HG02885 (cell line): Measurements from ENCODE around the gene LRRC8A.
"Not testable (repeated sequence)": the region's sequence is repeated elsewhere in the genome, so short reads cannot be mapped to it uniquely, and the experiment has no call there.

Source experiments
- ATAC-seq: cut with Tn5 transposase; IDR thresholded peaks from one replicate; pipeline ENCODE4 v1.9.1; 2021; ENCODE audit warnings: mild to moderate bottlenecking; ENCODE audit not compliant: unreplicated experiment, poor library complexity

Gene LRRC8A

DNA sequence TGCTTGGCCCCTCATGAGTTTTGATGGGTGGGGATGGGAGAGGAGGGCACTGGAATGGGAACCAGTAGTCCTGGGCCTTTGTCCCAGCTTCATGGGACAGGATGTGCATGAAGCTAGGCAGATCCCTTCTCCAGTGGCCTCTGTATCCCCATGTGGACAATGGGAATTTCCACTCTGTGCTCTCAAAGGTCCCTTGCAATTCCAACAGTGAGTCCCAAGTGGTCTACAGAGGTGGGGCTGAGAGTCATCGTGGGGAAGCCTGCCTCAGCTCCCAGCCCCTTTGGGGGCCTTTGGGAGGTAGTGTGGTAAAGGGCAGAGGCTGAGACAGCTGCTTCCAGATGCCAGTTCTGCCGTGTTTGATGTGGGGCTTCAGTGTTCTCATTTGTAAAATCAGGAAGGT, 37.0 kb downstream of the LRRC8A start:
- ATAC-seq: no peak

DNA sequence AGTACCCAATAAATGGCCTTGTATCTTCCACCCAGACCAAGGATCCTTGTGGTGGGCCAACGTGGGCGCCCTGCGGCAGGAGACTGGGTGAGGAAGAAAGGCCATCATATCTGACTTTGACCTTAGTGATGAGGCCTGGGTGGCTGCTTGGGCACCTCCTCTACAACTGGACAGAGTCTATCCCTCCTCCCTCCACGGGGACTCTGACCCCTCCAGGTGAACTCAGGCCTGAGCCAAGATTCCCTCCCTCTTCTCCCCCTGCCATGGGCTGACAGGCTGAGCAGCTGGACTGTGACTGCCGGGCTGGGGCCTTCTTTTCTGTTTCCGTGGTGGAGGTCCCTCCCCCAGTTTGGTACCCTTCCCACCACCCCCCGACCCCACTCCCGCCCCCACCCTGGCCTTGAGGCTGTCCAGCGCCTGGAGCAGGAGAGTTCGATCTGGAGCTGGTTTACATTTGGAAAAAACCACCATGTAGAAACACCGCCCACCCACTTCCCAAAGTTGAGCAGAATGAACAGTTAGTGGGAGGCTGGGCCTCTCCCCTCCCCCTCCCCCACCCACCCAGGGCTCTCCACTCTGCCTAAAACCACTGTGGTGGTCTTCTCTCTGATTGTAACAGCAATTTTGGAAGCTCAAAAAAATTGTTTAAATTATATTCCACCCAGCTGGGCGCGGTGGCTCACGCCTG, 37.6 kb downstream of the LRRC8A start:
- no peak for ATAC-seq

DNA sequence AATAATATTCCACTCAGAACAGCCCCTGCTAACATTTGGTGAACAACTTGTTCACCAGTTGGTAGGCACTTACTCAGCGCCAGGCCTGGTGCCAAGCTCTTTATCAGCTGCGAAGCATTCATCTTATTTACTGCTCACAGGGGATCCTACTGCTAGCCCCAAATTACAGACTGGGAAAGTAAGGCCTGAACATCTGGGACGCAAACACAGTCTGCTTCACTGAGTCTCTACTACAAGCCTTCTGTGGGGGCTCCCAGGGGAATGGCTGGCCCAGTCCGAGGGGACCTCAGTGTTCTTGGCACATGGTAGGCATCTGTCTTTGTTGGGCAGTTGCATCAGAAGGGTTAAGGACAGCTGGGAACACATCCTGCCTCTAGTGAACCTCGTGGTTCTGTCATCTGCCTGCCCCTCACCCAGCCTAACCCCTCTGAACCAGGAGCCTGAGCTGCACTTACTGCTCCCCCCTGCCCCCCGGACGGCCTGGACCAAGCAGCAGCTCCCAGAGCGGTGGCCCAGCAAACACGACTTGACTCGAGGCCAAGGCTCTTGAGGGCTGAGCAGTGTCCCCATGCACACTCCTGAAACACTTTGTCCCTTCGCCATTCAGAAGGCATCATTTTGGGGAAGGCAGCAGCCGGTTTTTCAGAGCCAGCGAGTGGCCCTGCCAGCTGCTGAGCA, 38.6 kb downstream of the LRRC8A start, which contains the start of gene PHYHD1:
PHYHD1 (plus strand) TSS at position 602 of the 678 bp plus-strand sequence. CDS start 1,342 bp downstream, outside the sequence.
- no peak for ATAC-seq

DNA sequence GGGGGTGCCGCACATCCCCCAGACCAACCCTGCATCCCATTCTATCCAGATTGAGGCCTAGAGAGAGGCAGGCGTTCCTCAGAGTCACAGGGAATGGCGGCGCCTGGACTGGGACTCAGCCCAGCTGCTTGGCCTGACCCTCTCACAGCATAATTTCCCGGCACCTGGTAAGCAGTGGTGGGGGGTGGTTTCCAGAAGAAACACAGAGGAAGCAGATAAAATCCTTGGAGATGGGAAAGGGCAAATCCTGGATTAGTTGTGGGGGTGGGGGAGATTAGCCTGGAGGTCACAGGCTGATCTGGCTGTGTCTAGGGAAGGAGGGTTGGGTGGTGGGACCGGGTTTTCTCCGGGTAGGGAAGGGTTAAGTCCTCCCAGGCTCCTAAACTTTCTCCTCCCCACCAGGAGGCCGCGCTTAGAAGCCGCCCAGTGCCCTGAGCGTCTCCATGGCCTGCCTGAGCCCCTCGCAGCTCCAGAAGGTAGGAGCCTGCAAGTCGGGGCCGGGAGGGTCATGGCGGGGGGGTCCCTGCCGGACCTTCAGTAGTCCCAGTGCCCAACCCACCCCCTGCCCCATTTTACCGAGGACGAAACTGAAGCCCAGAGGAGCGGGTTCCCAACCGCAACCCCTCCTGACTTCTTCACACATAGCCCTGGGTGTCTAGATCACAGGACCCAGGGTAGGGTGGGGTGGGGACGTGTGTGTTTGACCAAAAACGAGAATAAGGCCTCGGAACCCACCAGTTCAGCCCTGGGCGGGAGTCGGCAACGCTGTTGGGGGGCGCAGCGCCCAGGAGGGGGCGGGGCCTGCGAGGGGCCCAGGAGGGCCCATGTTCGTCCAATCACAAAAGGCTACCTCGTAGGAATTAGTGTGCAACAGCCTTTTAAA, 40.2 kb downstream of the LRRC8A start:
- ATAC-seq: no peak

DNA sequence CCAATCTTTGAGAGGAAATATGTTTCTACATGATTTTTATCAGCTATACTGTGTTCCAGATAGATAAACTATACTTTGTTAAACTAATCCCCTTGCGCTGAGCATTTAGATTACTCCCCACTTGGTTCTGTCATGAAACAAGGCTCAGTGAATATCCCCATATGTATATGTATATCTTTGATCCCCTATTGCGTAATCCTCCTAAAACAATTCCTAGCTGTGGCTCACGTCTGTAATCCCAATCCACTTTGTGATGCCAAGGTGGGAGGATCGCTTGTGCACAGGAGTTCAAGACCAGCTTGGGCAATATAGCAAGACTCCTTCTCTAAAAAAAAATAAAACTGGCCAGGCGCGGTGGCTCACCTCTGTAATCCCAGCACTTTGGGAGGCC, 41.6 kb downstream of the LRRC8A start:
- no peak for ATAC-seq

DNA sequence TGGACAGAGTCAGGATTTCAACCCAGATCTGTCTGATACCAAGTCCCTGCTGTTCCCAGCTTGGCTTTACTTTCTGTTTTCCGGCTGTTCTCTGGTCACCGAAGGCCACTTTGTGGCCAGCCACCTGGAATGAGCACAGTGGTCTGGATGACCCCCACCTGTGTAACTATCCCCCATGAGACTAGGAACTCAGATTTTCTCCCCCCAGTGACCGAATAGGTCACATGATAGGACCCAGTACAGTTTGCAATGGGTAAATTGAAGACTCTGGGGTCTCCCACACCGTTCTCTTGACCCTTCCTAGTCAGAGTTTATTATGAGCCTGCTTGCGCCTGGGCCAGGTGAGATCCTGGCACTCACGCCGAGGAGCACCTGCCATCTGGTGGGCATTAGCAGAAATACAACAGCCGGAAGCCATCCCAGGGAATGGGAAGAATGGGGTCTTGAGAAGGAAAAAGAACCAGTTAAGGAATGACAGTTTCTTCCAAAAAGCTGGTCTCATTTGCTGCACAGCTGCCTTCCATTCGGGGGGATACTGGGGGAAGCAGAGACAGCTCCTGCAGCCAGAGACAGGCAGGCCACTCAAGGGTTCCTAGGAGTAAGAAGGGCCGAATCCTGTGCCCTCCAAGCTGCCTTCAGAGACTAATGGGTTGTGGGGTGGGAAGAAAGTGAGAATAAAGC, 45.9 kb downstream of the LRRC8A start:
- ATAC-seq: no peak

DNA sequence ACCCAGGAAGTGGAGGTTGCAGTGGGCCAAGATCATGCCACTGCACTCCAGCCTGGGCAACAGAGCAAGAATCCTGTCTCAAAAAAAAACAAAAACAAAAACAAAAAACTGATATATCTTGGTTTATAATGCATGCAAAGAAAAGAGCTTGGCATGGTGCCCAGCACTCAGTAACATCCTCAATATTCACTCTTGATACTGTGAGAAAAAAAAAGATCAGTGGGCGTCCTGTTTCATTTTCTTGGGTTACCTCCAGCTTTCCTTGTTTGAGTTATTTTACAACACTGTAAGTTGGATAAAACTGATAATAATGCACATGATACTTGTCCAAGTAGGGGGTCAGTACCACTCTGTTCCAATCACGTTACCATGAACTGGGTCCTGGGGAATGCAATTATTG, 46.7 kb downstream of the LRRC8A start:
- ATAC-seq: no peak

DNA sequence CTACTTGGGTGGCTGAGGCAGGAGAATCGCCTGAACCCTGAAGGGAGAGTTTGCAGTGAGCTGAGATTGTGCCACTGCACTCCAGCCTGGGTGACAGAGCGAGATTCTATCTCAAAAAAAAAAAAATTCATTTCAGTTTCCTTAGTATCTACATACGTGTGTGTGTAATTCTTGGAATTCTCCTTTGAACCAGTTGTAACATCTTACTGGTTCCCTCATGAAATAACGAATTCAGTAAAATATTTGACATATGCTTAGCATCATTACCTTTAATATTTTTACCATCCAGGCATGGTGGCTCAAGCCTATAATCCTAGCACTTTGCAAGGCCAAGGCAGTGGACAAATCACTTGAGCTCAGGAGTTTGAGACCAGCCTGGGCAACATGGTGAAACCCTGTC, 47.6 kb downstream of the LRRC8A start:
- ATAC-seq: no peak

DNA sequence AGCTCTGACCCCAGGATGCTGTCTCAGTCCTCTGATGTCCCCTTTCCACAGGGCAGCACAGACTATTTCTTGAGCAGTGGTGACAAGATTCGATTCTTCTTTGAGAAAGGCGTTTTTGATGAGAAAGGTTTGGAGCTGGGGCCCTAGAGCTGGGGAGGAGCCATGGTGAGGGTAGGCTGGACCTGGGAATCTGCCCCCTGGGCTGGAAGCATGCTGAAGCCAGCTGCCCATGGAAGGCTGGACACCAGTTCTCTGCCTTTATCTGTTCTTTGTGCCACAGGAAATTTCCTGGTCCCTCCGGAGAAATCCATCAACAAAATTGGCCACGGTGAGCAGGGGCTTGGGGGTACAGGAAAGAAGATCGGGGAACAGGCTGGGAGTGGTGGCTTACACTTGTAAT, 51.8 kb downstream of the LRRC8A start:
- ATAC-seq: no peak

DNA sequence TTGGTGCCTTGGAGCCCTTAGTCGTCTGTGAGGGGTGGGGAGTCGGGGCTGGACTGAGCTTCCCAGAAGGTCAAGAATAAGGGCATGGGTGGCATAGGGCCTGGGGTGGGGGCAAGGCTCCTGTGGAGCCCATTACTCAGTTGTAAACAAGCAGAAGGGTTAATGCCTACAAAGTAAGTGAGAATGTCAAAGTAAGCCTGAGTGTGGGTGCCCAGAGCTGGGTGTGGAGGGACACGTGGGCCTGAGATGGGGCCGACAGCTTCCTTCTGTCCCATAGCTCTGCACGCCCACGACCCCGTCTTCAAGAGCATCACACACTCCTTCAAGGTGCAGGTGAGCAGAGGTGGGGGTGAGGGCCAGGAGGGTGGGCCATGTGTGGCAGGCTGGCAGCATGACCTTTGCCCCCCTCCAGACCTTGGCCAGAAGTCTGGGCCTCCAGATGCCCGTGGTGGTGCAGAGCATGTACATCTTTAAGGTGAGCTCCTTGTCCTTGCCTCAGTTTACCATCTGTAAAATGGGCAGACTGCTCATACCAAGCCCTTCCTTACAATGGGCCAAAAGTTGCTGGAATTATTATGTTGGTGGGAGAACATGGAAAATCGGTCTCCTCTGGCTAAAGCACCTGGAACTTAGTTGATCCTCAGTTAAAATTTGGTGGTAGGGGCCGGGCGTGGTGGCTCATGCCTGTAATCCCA, 54.4 kb downstream of the LRRC8A start:
- no peak for ATAC-seq

DNA sequence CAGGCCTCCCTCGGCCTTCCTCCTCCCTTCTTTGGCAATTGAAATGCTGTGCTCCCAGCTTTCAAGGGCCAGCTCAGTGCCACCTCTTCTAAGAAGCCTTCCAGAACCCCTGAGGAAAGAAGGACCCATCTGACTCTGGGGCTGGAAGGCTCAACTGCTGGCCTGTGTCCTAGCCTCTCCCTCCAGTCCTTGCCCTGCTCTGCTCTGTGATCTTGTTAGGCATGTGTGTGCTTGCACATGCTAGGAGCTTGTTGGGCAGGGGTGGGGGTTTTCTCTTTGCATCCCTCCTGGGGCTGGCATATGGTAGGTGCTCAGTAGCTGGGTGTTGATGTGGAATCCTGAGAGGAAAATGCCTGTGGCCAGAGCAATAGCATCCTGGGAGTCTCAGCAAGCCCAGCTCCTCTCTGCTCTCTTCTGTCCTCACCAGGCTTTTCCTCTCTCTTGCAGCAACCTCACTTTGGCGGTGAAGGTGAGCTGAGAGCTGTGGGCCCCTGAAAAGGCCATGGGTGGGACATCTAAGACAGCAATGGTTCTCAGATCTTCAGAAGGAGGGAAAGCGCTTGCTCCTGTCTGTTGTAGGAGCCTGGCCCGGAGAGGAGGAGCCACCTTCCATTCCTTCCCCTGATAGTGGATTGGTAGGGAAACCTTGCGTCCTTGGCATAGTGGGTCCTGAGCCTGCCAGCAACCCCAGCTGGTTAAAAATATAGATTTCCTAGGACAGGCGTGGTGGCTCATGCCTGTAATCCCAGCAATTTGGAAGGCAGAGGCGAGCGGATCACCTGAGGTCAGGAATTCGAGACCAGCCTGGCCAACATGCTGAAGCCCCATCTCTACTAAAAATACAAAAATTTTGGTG, 55.6 kb downstream of the LRRC8A start:
- ATAC-seq: no peak

DNA sequence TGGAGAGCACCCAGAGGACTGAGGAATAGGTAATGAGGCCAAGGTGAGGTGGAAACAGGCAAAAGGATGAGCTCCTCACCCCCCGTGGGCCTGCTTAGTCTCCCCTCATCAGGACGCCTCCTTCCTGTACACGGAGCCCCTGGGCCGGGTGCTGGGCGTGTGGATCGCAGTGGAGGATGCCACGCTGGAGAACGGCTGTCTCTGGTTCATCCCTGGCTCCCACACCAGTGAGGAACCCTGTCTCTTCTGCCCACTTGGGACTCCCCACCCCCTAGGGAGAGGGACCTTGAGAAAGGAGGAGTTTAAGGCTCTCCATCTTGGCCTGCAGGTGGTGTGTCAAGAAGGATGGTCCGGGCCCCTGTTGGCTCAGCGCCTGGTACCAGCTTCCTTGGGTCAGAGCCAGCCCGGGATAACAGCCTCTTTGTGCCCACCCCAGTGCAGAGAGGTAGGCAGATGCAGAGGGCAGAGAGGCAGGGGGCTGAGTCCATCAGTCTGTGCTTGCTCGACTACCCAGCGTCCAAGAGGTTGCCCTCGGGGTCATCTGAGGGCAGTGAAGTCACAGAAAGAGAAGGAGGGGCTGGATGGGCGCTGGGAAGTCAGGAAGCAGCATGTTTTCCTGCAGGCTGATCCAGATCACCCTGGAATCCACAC, 58.5 kb downstream of the LRRC8A start:
- no peak for ATAC-seq

DNA sequence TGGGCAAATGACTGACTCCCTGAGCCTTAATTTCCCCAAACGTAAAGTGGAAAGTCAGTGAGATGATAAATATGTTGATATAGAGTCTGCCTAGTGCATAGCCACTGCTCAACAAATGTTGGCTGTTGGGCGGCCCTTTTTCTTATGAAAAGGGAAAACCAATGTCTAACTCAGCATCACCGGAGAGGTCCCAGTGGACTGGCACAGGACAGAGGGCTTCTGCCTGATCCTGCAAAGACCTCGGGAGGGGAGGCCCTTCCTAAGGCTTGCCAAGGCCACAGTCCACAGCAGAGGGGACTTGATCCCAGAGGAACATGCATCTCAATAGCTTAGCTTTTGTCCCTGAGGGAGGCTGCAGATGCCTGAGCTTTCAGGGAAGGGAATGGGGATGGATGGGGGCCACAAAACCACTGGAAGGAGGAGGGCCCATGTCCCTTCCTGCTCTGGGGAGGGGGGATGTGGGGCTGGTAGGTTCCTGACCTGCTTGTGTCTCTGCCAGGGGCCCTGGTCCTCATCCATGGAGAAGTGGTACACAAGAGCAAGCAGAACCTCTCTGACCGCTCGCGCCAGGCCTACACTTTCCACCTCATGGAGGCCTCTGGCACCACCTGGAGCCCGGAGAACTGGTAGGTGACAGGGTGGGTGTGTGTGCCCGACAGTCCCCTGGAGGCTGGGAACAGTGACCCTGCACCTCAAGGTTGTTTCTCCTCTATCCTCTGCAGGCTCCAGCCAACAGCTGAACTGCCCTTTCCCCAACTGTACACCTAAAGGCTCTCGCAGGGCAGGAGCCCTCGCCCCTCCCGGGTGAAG, 59.2 kb downstream of the LRRC8A start:
- no peak for ATAC-seq

DNA sequence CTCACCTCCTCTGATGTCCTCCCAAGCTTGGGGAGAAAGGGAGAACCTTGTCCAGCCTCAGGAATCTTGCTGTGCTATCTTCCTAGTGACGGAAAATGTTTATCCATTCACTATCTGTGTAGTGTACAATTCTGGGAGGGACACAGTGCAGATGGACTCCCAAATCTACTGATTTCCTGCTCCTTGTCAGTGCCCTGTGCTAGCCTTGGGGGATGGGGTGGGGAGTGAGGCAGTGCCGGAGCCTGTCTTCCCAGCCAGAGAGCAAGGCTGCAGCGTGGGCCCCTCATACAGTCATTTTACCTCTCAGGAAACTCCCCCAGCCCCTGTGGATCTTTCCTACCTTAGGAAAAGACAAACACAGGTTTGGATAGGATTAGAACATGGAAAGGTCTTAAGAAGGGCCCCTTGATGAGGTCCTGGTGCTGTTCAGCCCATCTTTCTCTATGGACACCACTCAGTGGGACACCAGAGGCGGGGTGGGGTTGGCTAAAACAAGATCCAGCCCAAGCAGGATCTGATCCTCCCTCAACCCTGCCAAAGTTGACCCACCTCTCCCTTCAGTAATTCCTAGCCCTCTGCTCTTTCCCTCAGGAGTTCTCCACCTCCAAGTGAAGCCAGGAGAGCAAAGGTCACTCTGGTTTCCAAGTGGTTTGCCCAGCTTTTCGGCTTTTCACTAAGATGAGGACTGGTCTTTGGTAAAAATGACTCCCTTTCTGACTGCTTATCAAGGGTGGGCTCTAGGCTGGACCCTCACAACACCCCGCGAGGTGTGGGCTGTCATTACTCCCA, 62.1 kb downstream of the LRRC8A start:
- no peak for ATAC-seq

DNA sequence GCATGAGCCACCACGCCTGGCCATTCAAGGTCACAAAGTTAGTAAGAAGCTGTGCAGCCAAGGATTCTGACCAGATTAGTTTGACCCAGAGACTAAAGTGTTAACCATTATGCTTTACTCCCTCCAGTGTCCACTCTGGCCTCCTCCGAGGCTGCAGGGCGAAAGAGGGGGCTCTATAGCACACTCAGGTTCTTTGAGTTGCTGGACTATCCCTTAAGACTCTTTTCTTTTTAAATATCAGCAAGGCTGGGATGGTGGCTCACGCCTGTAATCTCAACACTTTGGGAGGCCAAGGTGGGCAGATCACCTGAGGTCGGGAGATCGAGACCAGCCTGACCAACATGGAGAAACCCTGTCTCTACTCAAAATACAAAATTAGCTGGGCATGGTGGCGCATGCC, 63.0 kb downstream of the LRRC8A start:
- ATAC-seq: not testable (repeated sequence)

DNA sequence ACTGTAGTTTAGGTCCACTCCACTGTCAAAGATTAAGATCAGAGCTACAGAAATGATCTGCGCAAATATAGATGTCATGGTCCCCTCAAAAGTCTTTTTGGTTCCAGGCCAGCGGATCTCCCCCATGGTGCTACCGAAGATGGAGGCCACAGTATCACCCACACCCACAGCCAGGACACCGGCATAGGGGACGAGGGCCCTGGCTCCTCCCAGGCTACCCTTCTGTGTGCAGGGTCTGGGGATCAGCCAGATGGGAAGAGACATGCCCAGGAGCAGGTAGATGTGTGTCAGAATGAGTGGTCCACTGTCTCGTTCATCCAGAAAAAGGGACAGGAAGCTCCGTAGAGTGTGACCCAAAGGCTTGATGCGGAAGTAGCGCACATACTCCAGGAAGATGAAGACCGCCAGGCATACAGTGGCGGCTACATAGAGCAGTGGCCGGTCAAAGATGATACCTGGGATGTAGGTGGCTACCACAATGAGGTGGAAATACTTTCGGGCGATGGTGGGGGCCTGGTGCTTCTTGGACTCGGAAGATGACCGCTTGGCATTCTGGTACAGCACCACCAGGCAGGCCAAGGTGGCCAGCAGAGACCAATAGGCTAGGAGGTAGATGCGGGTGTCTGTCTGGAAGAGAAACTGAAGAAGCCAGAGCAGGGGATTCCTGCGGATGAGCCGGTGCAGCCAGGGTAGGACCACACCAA, 64.0 kb downstream of the LRRC8A start:
- no peak for ATAC-seq
